ENCODE measurements around the gene NUCB2.

NUCB2 gene

DNA sequence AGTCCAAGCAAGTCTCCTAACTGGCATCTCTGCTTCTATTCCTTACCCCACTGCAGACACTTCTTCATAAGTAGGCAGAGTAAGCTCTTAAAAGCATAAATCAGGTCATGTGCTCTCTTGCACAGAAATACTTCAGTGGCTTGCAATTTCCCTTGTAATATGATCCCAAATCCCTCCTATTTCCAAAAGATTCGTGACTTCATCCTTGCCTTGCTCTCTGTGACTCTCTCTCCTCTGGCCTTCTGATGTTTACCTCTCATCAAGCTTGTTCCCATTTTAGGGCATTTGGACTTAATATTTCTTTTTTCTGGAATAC, 37.7 kb downstream of the NUCB2 start:
- Histone ChIP-seq H4K20me1 (no peaks in the 10 kb centered on the region), H3K9ac (no peak overlapping the region), H3K27me3 (no peaks in the 10 kb centered on the region), H3K27ac (no peak overlapping the region), H3K4me1 (peaks cover 0 to 6% (median 0%) of the 10 kb centered on the region in 10 experiments; a peak in 2 of 20 replicates), H3K9me3 (replicated peaks in 1 of 11) (no peaks in the 10 kb centered on the region), H3K4me3 (no peak overlapping the region), H3K4me2 (no peak overlapping the region), H3K36me3 (peaks cover 26 to 100% (median 86%) of the 10 kb centered on the region in 11 experiments; a peak in 21 of 22 replicates)
- no peak for TF ChIP-seq Cebpa-rat (IDR thresholded peaks at IDR 0.05)

DNA sequence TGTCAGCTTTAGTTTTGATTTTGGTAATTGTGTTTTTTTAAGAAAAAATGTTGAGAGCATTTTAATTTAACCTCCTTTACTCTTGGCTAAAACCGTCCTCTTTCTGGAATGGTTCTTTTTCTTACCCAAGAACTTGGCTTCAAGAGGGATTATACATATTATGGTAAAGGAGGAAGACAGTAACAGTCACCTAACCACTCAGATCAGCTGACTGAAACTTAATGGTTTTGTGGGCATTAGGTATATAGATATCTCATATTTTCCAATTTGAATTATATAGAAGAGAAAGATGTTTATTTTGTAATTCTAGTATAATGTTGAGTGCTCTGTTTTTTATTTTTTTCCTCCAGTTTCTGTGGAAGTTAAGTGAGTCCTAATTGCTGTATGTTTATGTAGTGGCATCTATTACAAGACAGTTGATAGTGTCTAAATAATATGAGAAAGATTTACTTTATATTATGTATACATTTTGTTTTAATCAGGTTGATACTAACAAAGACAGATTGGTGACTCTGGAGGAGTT, 38.4 kb downstream of the NUCB2 start:
- Histone ChIP-seq H4K20me1 (no peaks in the 10 kb centered on the region), H3K4me2 (no peak overlapping the region), H3K27ac (no peak overlapping the region), H3K27me3 (no peaks in the 10 kb centered on the region), H3K4me1 (peaks cover 0 to 6% (median 0%) of the 10 kb centered on the region in 10 experiments; a peak in 2 of 20 replicates), H3K9me3 (replicated peaks in 1 of 11) (peaks cover 0 to 3% (median 0%) of the 10 kb centered on the region in 11 experiments; a peak in 1 of 22 replicates), H3K9ac (no peak overlapping the region), H3K4me3 (no peak overlapping the region), H3K36me3 (peaks cover 21 to 100% (median 87%) of the 10 kb centered on the region in 11 experiments; a peak in 21 of 22 replicates)
- TF ChIP-seq Cebpa-rat (IDR thresholded peaks at IDR 0.05), result no peak

DNA sequence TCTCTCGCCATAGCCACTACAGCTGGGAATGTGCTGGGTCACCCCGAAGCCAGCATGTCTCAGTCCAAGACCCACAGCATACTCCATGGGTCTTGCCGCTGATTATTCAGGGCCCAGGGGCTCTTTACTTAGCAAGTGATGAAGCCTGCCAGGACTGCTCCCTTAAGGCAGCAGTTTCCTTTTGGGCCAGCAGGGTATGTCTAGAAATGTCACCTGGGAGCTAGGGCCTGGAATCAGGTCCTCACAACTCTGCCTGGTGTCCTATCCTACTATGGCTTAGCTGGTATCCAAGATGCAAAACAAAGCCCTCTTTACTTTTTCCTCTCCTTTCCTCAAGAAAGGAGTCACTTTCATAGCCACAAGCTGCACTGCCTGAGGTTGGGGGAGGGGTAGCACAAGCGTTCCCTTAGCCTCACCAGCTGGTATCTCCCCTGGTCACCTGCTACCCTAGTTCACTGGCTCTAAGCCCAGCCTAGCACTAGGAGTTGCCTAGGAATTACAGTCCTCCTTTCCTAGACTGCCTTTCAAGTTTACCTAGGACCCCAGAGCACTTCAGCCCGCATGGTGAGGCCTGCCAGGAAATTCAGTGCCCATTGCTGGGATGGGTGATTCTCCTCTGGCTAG, 52.4 kb downstream of the NUCB2 start:
- H3K27ac ChIP-seq, result no peak overlapping the region
- no peak for TF ChIP-seq Cebpa-rat (IDR thresholded peaks at IDR 0.05)
- H4K20me1 ChIP-seq, result peaks cover 0 to 3% (median 0%) of the 10 kb centered on the region in 11 experiments; a peak in 1 of 22 replicates
- no peak overlapping the region for H3K9ac ChIP-seq
- no peak overlapping the region for H3K4me3 ChIP-seq
- peaks cover 0 to 15% (median 9%) of the 10 kb centered on the region in 11 experiments; a peak in 10 of 22 replicates for H3K9me3 ChIP-seq (replicated peaks in 1 of 11)
- peaks cover 0 to 5% (median 0%) of the 10 kb centered on the region in 10 experiments; a peak in 1 of 20 replicates for H3K4me1 ChIP-seq
- peaks cover 4 to 98% (median 88%) of the 10 kb centered on the region in 11 experiments; a peak in 20 of 22 replicates for H3K36me3 ChIP-seq
- H3K4me2 ChIP-seq, result 0 out of 22 replicates have a peak overlapping the region, but pooled peaks of 1 of the 11 experiments have one; percentile 39
- no peaks in the 10 kb centered on the region for H3K27me3 ChIP-seq

DNA sequence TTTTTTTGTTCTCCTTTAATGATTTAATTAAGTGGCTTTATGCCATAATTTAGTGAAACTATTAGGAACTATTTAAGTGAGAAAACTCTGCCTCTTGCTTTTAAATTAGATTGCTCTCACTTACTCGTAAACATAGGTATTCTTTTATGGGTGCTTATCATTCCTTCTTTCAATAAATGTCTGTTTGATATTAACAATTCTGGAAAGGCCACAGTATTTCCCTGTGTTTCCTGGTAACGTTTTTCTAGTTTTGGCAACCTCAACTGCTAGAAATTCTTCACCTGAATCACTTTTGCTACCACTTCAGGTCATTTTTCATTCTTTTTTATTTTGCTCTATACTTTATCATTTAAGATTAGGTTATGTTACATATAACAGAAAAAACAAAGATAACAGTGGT, 55.1 kb downstream of the NUCB2 start:
- Histone ChIP-seq H3K27ac (no peak overlapping the region), H3K36me3 (peaks cover 9 to 91% (median 70%) of the 10 kb centered on the region in 11 experiments), H3K27me3 (no peaks in the 10 kb centered on the region), H3K9me3 (replicated peaks in 1 of 11) (no peaks in the 10 kb centered on the region), H3K4me1 (peaks cover 0 to 5% (median 0%) of the 10 kb centered on the region in 10 experiments; a peak in 1 of 20 replicates), H3K4me2 (no peak overlapping the region), H4K20me1 (peaks cover 0 to 3% (median 0%) of the 10 kb centered on the region in 11 experiments; a peak in 1 of 22 replicates), H3K4me3 (no peak overlapping the region), H3K9ac (no peak overlapping the region)
- TF ChIP-seq Cebpa-rat (IDR thresholded peaks at IDR 0.05), result no peak

DNA sequence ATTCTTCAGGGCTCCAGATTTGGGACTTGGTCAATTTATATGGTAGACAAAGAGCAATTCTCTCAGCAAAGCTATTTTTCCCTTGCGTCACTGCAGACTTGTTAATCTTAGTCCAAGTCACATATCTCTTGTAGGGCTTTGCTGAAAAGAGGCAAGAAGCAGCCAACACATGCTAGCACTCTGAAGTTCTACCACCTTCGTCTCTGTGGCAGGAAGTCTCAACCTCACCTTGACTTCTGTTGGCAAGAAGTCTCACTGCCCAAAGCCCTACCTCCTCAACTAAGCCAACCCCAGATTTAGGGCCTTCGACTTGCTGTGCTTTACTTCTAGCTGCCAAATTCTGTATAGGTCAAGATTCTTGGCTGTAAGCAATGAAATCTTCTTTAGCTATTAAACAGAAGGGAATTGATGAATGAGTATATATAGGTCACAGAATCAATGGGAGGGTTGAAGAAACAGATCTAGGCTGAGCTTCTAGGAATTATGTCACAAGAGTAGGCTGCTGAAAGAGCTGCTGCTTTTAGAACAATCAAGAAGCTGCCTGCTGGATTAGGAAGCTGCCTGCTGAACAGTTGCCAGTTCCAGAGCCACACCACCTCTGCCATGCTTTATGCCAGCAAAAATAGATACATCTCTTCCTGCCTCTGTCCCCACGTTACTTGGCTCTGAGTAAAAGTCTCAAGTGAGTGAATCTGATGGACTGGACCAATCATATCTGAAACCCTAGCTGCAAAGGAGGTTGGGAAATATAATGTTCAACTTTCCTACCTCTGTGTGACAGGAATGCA, 57.5 kb downstream of the NUCB2 start:
- H3K4me2 ChIP-seq, result no peak overlapping the region
- H3K4me1 ChIP-seq, result peaks cover 0 to 5% (median 0%) of the 10 kb centered on the region in 10 experiments; a peak in 1 of 20 replicates
- H3K27ac ChIP-seq, result no peak overlapping the region
- no peak overlapping the region for H3K4me3 ChIP-seq
- no peak for TF ChIP-seq Cebpa-rat (IDR thresholded peaks at IDR 0.05)
- peaks cover 9 to 84% (median 48%) of the 10 kb centered on the region in 11 experiments for H3K36me3 ChIP-seq
- H4K20me1 ChIP-seq, result peaks cover 0 to 3% (median 0%) of the 10 kb centered on the region in 11 experiments; a peak in 1 of 22 replicates
- no peaks in the 10 kb centered on the region for H3K27me3 ChIP-seq
- H3K9ac ChIP-seq, result no peak overlapping the region
- H3K9me3 ChIP-seq (replicated peaks in 1 of 11), result no peaks in the 10 kb centered on the region

DNA sequence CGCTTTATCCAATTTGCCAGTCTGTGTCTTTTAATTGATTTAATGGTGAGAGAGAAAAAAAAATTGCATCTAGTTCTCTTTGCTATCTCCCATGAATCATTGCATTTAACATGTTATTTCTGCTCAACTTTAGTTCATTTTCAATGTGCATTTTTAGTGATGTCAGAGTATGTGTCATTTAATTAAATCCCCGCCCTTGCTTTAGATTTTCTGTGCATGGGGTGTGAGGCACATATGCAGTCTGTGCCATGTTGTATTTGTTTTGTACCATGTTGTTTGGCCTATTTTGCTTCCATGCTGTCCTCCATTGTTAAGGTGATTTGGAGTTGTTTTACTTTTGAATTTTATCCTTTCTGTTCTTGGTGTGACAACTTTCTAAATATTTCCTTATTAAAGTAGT, 66.7 kb downstream of the NUCB2 start:
- Histone ChIP-seq H3K9me3 (replicated peaks in 1 of 11) (no peaks in the 10 kb centered on the region), H3K4me3 (no peak overlapping the region), H3K4me1 (no peaks in the 10 kb centered on the region), H3K36me3 (peaks cover 0 to 23% (median 0%) of the 10 kb centered on the region in 11 experiments; a peak in 10 of 22 replicates), H4K20me1 (no peaks in the 10 kb centered on the region), H3K27ac (no peak overlapping the region), H3K9ac (no peak overlapping the region), H3K4me2 (no peak overlapping the region), H3K27me3 (no peaks in the 10 kb centered on the region)
- TF ChIP-seq Cebpa-rat (IDR thresholded peaks at IDR 0.05), result no peak

DNA sequence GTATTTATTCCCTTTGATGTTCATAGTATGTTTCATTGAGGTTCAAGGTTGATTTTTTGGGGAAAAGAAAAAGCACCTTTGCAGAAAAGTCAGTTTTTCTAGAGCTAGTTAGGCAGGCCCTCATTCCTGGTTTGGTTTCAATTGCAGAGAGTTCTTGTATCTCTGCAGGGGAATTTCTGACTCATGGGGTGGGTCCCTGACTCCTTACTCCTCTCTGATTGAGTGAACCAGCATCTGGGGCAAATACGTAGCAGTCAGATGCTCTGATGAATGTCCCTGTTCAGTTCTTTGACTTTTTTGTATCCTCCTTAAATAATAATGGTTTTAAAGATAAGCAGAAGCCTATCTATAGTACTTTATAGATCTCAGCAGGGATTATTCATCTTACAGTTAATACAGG, 67.4 kb downstream of the NUCB2 start:
- Histone ChIP-seq H4K20me1 (no peaks in the 10 kb centered on the region), H3K36me3 (peaks cover 0 to 18% (median 2%) of the 10 kb centered on the region in 11 experiments; a peak in 10 of 22 replicates), H3K4me3 (no peak overlapping the region), H3K9me3 (replicated peaks in 1 of 11) (no peaks in the 10 kb centered on the region), H3K27ac (no peak overlapping the region), H3K27me3 (no peaks in the 10 kb centered on the region), H3K9ac (no peak overlapping the region), H3K4me1 (no peaks in the 10 kb centered on the region), H3K4me2 (no peak overlapping the region)
- no peak for TF ChIP-seq Cebpa-rat (IDR thresholded peaks at IDR 0.05)

DNA sequence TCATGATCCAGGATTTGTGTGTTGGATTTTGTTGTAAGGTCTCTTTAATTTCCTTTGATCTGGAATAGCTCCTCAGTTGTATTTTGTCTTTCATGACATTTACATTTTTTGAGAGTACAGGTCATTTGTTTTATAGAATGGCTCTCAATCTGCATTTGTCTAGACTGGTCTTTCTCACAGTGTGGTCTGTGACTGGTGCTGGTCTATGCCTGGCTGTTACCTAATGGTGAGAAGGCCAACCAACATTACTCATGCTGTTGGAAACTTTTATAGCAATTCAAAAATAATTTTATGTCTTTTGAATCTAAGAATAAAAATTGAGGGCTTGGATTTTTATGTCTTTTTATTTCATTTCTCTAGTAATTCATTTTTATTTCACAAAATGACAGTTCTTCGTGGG, 71.1 kb downstream of the NUCB2 start:
- Histone ChIP-seq H3K9me3 (replicated peaks in 1 of 11) (no peaks in the 10 kb centered on the region), H3K27me3 (peaks cover 24 to 36% (median 34%) of the 10 kb centered on the region in 11 experiments), H3K36me3 (peaks cover 0 to 16% (median 5%) of the 10 kb centered on the region in 11 experiments; a peak in 8 of 22 replicates), H4K20me1 (peaks cover 0 to 18% (median 10%) of the 10 kb centered on the region in 11 experiments; a peak in 12 of 22 replicates), H3K27ac (no peak overlapping the region), H3K4me1 (peaks cover 0 to 15% (median 12%) of the 10 kb centered on the region in 10 experiments; a peak in 16 of 20 replicates), H3K4me2 (no peak overlapping the region), H3K9ac (no peak overlapping the region), H3K4me3 (no peak overlapping the region)
- no peak for TF ChIP-seq Cebpa-rat (IDR thresholded peaks at IDR 0.05)

Data from BLaER1 treated with 17β-estradiol and CSF1 and Interleukin-3, amounts not matched to agents 10 nM and 100 nM (cell line).